PC-9 (cell line): ENCODE data around the gene MSI2. TPM values are rescaled to one million over a fixed set of nuclear protein-coding genes. Genes with fewer than 3 reads are reported as not detected.

Source experiments
- BruUV-seq: library from RNA; stranded (reverse); fragments of 400-500 nt; replicated peaks from 2 replicates; lab custom pipeline; 2021; lab: Mats Ljungman, UMichigan
- CTCF ChIA-PET: fragments of 300-600 bp; sonication (Branson Sonifier 250); formaldehyde crosslinking; loops from one replicate; lab custom pipeline; 2022; ENCODE audit warnings: antibody characterized with exemption; lab: Charles Lee
- POLR2A ChIA-PET: fragments of 300-600 bp; sonication (Branson Sonifier 250); formaldehyde crosslinking; loops from one replicate; lab custom pipeline; 2022; ENCODE audit warnings: antibody characterized with exemption; ENCODE audit not compliant: unreplicated experiment; lab: Charles Lee
- DNase-seq, 2 experiments: peaks; one replicate each; pipeline versions ENCODE4 v3.0.0 to v3.0.0-alpha.2; 2015 to 2022; ENCODE audit warnings: mixed read lengths in 1 of 2
- H2AFZ ChIP-seq: fragments of 200-600 bp; sonication (generic); 2 replicates; pipeline ENCODE4 v1.8.1; 2017; ENCODE audit warnings: antibody characterized with exemption
- H3F3A ChIP-seq: fragments of 200-600 bp; sonication (generic); 2 replicates; pipeline ENCODE4 v1.8.1; 2017; ENCODE audit warnings: antibody characterized with exemption, mild to moderate bottlenecking, low read depth; ENCODE audit not compliant: insufficient read depth
- H3K27ac ChIP-seq: fragments of 200-600 bp; sonication (generic); 2 replicates; pipeline ENCODE4 v1.6.1; 2016; ENCODE audit warnings: mixed run types
- H3K27me3 ChIP-seq: fragments of 200-600 bp; sonication (generic); 2 replicates; pipeline ENCODE4 v1.6.1; 2016; ENCODE audit warnings: low read depth, mixed run types; ENCODE audit not compliant: insufficient read depth
- H3K36me3 ChIP-seq: fragments of 200-600 bp; sonication (generic); 2 replicates; pipeline ENCODE4 v1.6.1; 2016; ENCODE audit warnings: low read depth, mixed run types
- H3K4me1 ChIP-seq: fragments of 200-600 bp; sonication (generic); replicated peaks from 2 replicates; pipeline ENCODE4 v1.6.1; 2016; ENCODE audit warnings: mixed run types; ENCODE audit not compliant: insufficient read depth
- H3K4me2 ChIP-seq: fragments of 200-600 bp; sonication (generic); 2 replicates; pipeline ENCODE4 v1.6.1; 2017; ENCODE audit warnings: mixed run types
- H3K4me3 ChIP-seq: fragments of 200-600 bp; sonication (generic); 2 replicates; pipeline ENCODE4 v1.6.1; 2016; ENCODE audit warnings: mixed run types
- H3K79me2 ChIP-seq: fragments of 200-600 bp; sonication (generic); 2 replicates; pipeline ENCODE4 v1.6.1; 2017; ENCODE audit warnings: low read depth, mixed run types
- H3K9me2 ChIP-seq: fragments of 200-600 bp; sonication (generic); 2 replicates; pipeline ENCODE4 v1.8.1; 2017; ENCODE audit warnings: mild to moderate bottlenecking; ENCODE audit not compliant: insufficient read depth
- H3K9me3 ChIP-seq: fragments of 200-600 bp; sonication (generic); 2 replicates; pipeline ENCODE4 v1.8.1; 2016; ENCODE audit warnings: low read depth; ENCODE audit not compliant: insufficient read depth
- H4K20me1 ChIP-seq: fragments of 200-600 bp; sonication (generic); 2 replicates; pipeline ENCODE4 v1.8.1; 2017; ENCODE audit not compliant: insufficient read depth
- CTCF ChIP-seq: fragments of 200-600 bp; sonication (generic); conservative IDR thresholded peaks from 2 replicates; pipeline ENCODE4 v1.6.1; 2017; ENCODE audit warnings: mixed run types, antibody characterized with exemption, mild to moderate bottlenecking, moderate library complexity
- EZH2 ChIP-seq: fragments of 200-600 bp; sonication (generic); IDR thresholded peaks from 2 replicates; pipeline ENCODE4 v1.8.0; 2017; ENCODE audit warnings: antibody characterized with exemption, low read depth
- intact Hi-C: fragments of 100-400 bp; cut with micrococcal nuclease; formaldehyde crosslinking; loops from one replicate; pipeline ENCODE4 v1.10.0; 2022; ENCODE audit not compliant: unreplicated experiment
- total RNA-seq: library from RNA; stranded (reverse); gene quantifications from 2 replicates; pipeline ENCODE4 v1.2.3, GENCODE V29; 2021

The MSI2 gene
- total RNA-seq, 1 experiment from 2014 or later: 15.7 TPM

GRCh38 chr17:57285701-57286100, 29.4 kb downstream of the MSI2 start:
- Histone ChIP-seq H3K36me3 (no peaks in the 10 kb centered on the region), H3K9me2 (no peaks in the 10 kb centered on the region), H3K9me3 (no peaks in the 10 kb centered on the region), H3F3A (no peaks in the 10 kb centered on the region), H3K27ac (no peak overlapping the region), H3K79me2 (no peaks in the 10 kb centered on the region), H3K4me2 (no peak overlapping the region), H2AFZ (no peak overlapping the region), H3K4me1 (no peaks in the 10 kb centered on the region), H3K4me3 (no peak overlapping the region), H3K27me3 (peaks cover 68% of the 10 kb centered on the region), H4K20me1 (no peaks in the 10 kb centered on the region)
- TF ChIP-seq CTCF (no peak), EZH2 (no peak)
- DNase-seq: no peak
- intact Hi-C loops: no loop called here
- ChIA-PET CTCF (no interaction called here), POLR2A (no interaction called here)
- BruUV-seq: no TSS peak

- Histone ChIP-seq H3K79me2 (no peaks in the 10 kb centered on the region), H3K9me3 (no peaks in the 10 kb centered on the region), H2AFZ (no peak overlapping the region), H3K4me2 (no peak overlapping the region), H3K4me3 (no peak overlapping the region), H3K27me3 (peaks cover 65% of the 10 kb centered on the region), H4K20me1 (no peaks in the 10 kb centered on the region), H3K27ac (no peak overlapping the region), H3K4me1 (no peaks in the 10 kb centered on the region), H3K9me2 (no peaks in the 10 kb centered on the region), H3F3A (no peaks in the 10 kb centered on the region), H3K36me3 (no peaks in the 10 kb centered on the region)
- no TSS peak for BruUV-seq
- TF ChIP-seq CTCF: no peak
- TF ChIP-seq EZH2: no peak
- DNase-seq: no peak
- ChIA-PET CTCF (no interaction called here), POLR2A (no interaction called here)
- intact Hi-C loops: no loop called here
Measured at GRCh38 chr17:57286399-57287105, 30.2 kb downstream of the MSI2 start.

DNA sequence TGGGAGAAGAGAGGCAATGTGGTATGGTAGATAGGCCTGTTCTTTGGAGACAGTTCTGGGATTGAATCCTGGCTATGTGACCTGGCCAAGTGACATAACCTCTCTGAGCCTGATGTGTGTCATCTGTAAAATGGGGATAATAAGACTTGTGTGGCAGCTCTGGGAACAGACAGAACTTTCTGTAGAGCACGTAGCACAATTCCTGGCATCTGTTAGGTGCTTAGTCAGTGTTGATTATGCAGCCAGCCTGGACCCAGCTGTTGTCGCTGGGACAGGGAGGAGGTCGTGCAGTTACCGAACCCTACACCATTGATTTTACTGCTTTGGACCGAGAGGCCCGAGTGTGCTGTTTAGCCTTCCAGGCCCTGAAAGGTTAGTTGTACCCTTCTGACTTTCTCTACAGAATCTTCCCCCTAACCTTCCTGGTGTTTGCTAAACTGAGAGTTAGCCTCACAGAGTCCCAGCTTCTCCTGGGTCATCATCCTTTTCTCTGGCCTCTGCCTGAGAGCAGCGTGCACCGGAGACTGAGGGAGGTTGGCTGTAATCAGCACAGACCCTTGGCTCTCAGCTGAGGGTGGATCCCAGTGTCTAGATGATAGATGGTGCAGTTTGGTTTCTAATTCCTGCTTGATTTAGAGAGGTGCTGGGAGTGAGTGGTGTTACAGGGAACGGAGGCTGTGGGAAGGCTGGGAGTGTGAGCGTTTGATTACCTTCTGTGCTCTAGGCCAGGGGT, 31.9 kb downstream of the MSI2 start:
- H3K27me3 ChIP-seq: peaks cover 56% of the 10 kb centered on the region; the same call in 1 of the 2 replicates
- TF ChIP-seq CTCF: no peak
- TF ChIP-seq EZH2: no peak
- H3K36me3 ChIP-seq: no peaks in the 10 kb centered on the region
- BruUV-seq: no TSS peak
- no peaks in the 10 kb centered on the region for H3F3A ChIP-seq
- ChIA-PET POLR2A (no interaction called here), CTCF (no interaction called here)
- H3K27ac ChIP-seq: no peak overlapping the region
- no peaks in the 10 kb centered on the region for H3K4me1 ChIP-seq
- H3K9me2 ChIP-seq: no peaks in the 10 kb centered on the region
- H3K4me3 ChIP-seq: no peak overlapping the region
- no peak for DNase-seq
- no peak overlapping the region for H3K4me2 ChIP-seq
- H3K9me3 ChIP-seq: no peaks in the 10 kb centered on the region
- H2AFZ ChIP-seq: no peak overlapping the region
- H4K20me1 ChIP-seq: no peaks in the 10 kb centered on the region
- no peaks in the 10 kb centered on the region for H3K79me2 ChIP-seq
- intact Hi-C loops: no loop called here
